ENCODE results near the gene SGSH.
A peak's percentile ranks its signal among the peaks of the same experiment; 100 is the strongest.

SGSH gene

GRCh38 chr17:80257716-80258213, 37.6 kb upstream of the SGSH start:
- Histone ChIP-seq H3K27me3 (ENCODE audit: control insufficient read depth in 1 of 2, insufficient read depth in 1 of 2, low read length in 2 of 2) (no peaks in the 10 kb centered on the region), H2BK5ac (ENCODE audit: low read depth, low read length, poor library complexity, severe bottlenecking) (no peak overlapping the region), H4K91ac (ENCODE audit: low read length) (no peak overlapping the region), H2BK12ac (ENCODE audit: low read length in 2 of 2) (no peak overlapping the region), H2BK15ac (ENCODE audit: low read depth, poor library complexity, severe bottlenecking) (no peak overlapping the region), H3K4me2 (ENCODE audit: low read length, poor library complexity, severe bottlenecking) (no peak overlapping the region), H3K4ac (ENCODE audit: low read depth in 1 of 2, low read length in 2 of 2) (no peak overlapping the region), H3K79me1 (replicated peaks; ENCODE audit: low read length, poor library complexity, severe bottlenecking) (peaks cover 3% of the 10 kb centered on the region), H3K4me1 (ENCODE audit: control insufficient read depth, insufficient read depth, low read depth, low read length) (peaks cover 33% of the 10 kb centered on the region), H3K27ac (ENCODE audit: low read length, poor library complexity, severe bottlenecking) (no peak overlapping the region), H3K14ac (ENCODE audit: low read length in 2 of 2) (no peak overlapping the region), H2BK120ac (ENCODE audit: low read depth, low read length) (no peak overlapping the region), H3K36me3 (ENCODE audit: control insufficient read depth in 1 of 2, insufficient read depth in 2 of 2, low read depth in 1 of 2, low read length in 2 of 2) (peaks cover 2 to 13% of the 10 kb centered on the region in 2 experiments), H4K8ac (ENCODE audit: low read length) (no peak overlapping the region), H3K9me3 (ENCODE audit: control insufficient read depth, low read length) (no peaks in the 10 kb centered on the region), H2AK5ac (ENCODE audit: low read length, severe bottlenecking) (peak overlapping the region; percentile 77), H3K4me3 (ENCODE audit: insufficient read depth in 1 of 2, low read depth in 1 of 2, low read length in 2 of 2) (no peak overlapping the region), H3K9ac (ENCODE audit: low read length) (no peak overlapping the region), H3K23ac (ENCODE audit: low read length in 2 of 2) (no peak overlapping the region), H2AFZ (ENCODE audit: low read depth, low read length) (no peak overlapping the region), H3K18ac (ENCODE audit: low read depth in 1 of 2, low read length in 2 of 2) (no peak overlapping the region)
- no peak for DNase-seq
- 83% methylated on average over 14 of the region's 14 CpGs for WGBS

GRCh38 chr17:80256034-80256350, 35.9 kb upstream of the SGSH start:
- H2BK15ac ChIP-seq (ENCODE audit: low read depth, poor library complexity, severe bottlenecking), result no peak overlapping the region
- H3K27me3 ChIP-seq (ENCODE audit: control insufficient read depth in 1 of 2, insufficient read depth in 1 of 2, low read length in 2 of 2), result no peaks in the 10 kb centered on the region
- no peak overlapping the region for H2BK120ac ChIP-seq (ENCODE audit: low read depth, low read length)
- H3K27ac ChIP-seq (ENCODE audit: low read length, poor library complexity, severe bottlenecking), result no peak overlapping the region
- H3K4me2 ChIP-seq (ENCODE audit: low read length, poor library complexity, severe bottlenecking), result no peak overlapping the region
- H3K4me1 ChIP-seq (ENCODE audit: control insufficient read depth, insufficient read depth, low read depth, low read length), result peaks cover 27% of the 10 kb centered on the region
- H2AFZ ChIP-seq (ENCODE audit: low read depth, low read length), result no peak overlapping the region
- H3K18ac ChIP-seq (ENCODE audit: low read depth in 1 of 2, low read length in 2 of 2), result no peak overlapping the region
- no peak overlapping the region for H3K9ac ChIP-seq (ENCODE audit: low read length)
- no peaks in the 10 kb centered on the region for H3K79me1 ChIP-seq (replicated peaks; ENCODE audit: low read length, poor library complexity, severe bottlenecking)
- H3K23ac ChIP-seq (ENCODE audit: low read length in 2 of 2), result no peak overlapping the region
- no peak overlapping the region for H2BK5ac ChIP-seq (ENCODE audit: low read depth, low read length, poor library complexity, severe bottlenecking)
- H2AK5ac ChIP-seq (ENCODE audit: low read length, severe bottlenecking), result peak overlapping the region; percentile 27
- H3K14ac ChIP-seq (ENCODE audit: low read length in 2 of 2), result no peak overlapping the region
- DNase-seq, result no peak
- H3K9me3 ChIP-seq (ENCODE audit: control insufficient read depth, low read length), result no peaks in the 10 kb centered on the region
- peaks cover 13 to 25% of the 10 kb centered on the region in 2 experiments for H3K36me3 ChIP-seq (ENCODE audit: control insufficient read depth in 1 of 2, insufficient read depth in 2 of 2, low read depth in 1 of 2, low read length in 2 of 2)
- H4K91ac ChIP-seq (ENCODE audit: low read length), result no peak overlapping the region
- no peak overlapping the region for H4K8ac ChIP-seq (ENCODE audit: low read length)
- peak overlapping the region in 1 of 2 experiments; percentile 21 for H2BK12ac ChIP-seq (ENCODE audit: low read length in 2 of 2)
- WGBS, result 92% methylated on average over 5 of the region's 5 CpGs
- H3K4me3 ChIP-seq (ENCODE audit: insufficient read depth in 1 of 2, low read depth in 1 of 2, low read length in 2 of 2), result no peak overlapping the region
- no peak overlapping the region for H3K4ac ChIP-seq (ENCODE audit: low read depth in 1 of 2, low read length in 2 of 2)

GRCh38 chr17:80254396-80255251, 34.5 kb upstream of the SGSH start:
- no peak overlapping the region for H2BK120ac ChIP-seq (ENCODE audit: low read depth, low read length)

GRCh38 chr17:80253631-80254395, 33.7 kb upstream of the SGSH start:
- no peak overlapping the region for H3K14ac ChIP-seq (ENCODE audit: low read length in 2 of 2)
- 95% methylated on average over 21 of the region's 21 CpGs for WGBS
- peak overlapping the region in 1 of 2 experiments; percentile 15 for H3K4ac ChIP-seq (ENCODE audit: low read depth in 1 of 2, low read length in 2 of 2)
- no peak for DNase-seq
- H2BK120ac ChIP-seq (ENCODE audit: low read depth, low read length), result peak overlapping the region; percentile 50
- H4K8ac ChIP-seq (ENCODE audit: low read length), result peak overlapping the region; percentile 53
- H3K79me1 ChIP-seq (replicated peaks; ENCODE audit: low read length, poor library complexity, severe bottlenecking), result no peaks in the 10 kb centered on the region
- H4K91ac ChIP-seq (ENCODE audit: low read length), result peak overlapping the region; percentile 79
- H3K27ac ChIP-seq (ENCODE audit: low read length, poor library complexity, severe bottlenecking), result peak overlapping the region; percentile 87
- no peak overlapping the region for H3K9ac ChIP-seq (ENCODE audit: low read length)
- H3K23ac ChIP-seq (ENCODE audit: low read length in 2 of 2), result no peak overlapping the region
- no peak overlapping the region for H3K18ac ChIP-seq (ENCODE audit: low read depth in 1 of 2, low read length in 2 of 2)
- H2BK12ac ChIP-seq (ENCODE audit: low read length in 2 of 2), result peak overlapping the region; percentile 49 to 60
- H3K27me3 ChIP-seq (ENCODE audit: control insufficient read depth in 1 of 2, insufficient read depth in 1 of 2, low read length in 2 of 2), result no peaks in the 10 kb centered on the region
- H3K4me1 ChIP-seq (ENCODE audit: control insufficient read depth, insufficient read depth, low read depth, low read length), result peaks cover 20% of the 10 kb centered on the region
- H2AFZ ChIP-seq (ENCODE audit: low read depth, low read length), result no peak overlapping the region
- H2AK5ac ChIP-seq (ENCODE audit: low read length, severe bottlenecking), result peak overlapping the region; percentile 24
- H3K4me3 ChIP-seq (ENCODE audit: insufficient read depth in 1 of 2, low read depth in 1 of 2, low read length in 2 of 2), result no peak overlapping the region
- peaks cover 27 to 40% of the 10 kb centered on the region in 2 experiments for H3K36me3 ChIP-seq (ENCODE audit: control insufficient read depth in 1 of 2, insufficient read depth in 2 of 2, low read depth in 1 of 2, low read length in 2 of 2)
- no peak overlapping the region for H2BK15ac ChIP-seq (ENCODE audit: low read depth, poor library complexity, severe bottlenecking)
- H3K4me2 ChIP-seq (ENCODE audit: low read length, poor library complexity, severe bottlenecking), result no peak overlapping the region
- no peaks in the 10 kb centered on the region for H3K9me3 ChIP-seq (ENCODE audit: control insufficient read depth, low read length)
- H2BK5ac ChIP-seq (ENCODE audit: low read depth, low read length, poor library complexity, severe bottlenecking), result peak overlapping the region; percentile 60

More at GRCh38 chr17:80254396-80255251, 34.5 kb upstream of the SGSH start:
- Histone ChIP-seq H3K9me3 (ENCODE audit: control insufficient read depth, low read length) (no peaks in the 10 kb centered on the region), H2AK5ac (ENCODE audit: low read length, severe bottlenecking) (no peak overlapping the region), H2AFZ (ENCODE audit: low read depth, low read length) (no peak overlapping the region), H3K14ac (ENCODE audit: low read length in 2 of 2) (peak overlapping the region in 1 of 2 experiments; percentile 35), H4K91ac (ENCODE audit: low read length) (peak overlapping the region; percentile 58), H3K4me3 (ENCODE audit: insufficient read depth in 1 of 2, low read depth in 1 of 2, low read length in 2 of 2) (peak overlapping the region in 1 of 2 experiments; percentile 28), H3K79me1 (replicated peaks; ENCODE audit: low read length, poor library complexity, severe bottlenecking) (no peaks in the 10 kb centered on the region), H3K18ac (ENCODE audit: low read depth in 1 of 2, low read length in 2 of 2) (peak overlapping the region in 1 of 2 experiments; percentile 54), H3K23ac (ENCODE audit: low read length in 2 of 2) (peak overlapping the region in 1 of 2 experiments; percentile 14), H2BK5ac (ENCODE audit: low read depth, low read length, poor library complexity, severe bottlenecking) (peak overlapping the region; percentile 74), H3K9ac (ENCODE audit: low read length) (peak overlapping the region; percentile 69), H4K8ac (ENCODE audit: low read length) (no peak overlapping the region), H3K4me2 (ENCODE audit: low read length, poor library complexity, severe bottlenecking) (peak overlapping the region; percentile 10), H2BK15ac (ENCODE audit: low read depth, poor library complexity, severe bottlenecking) (no peak overlapping the region), H3K4ac (ENCODE audit: low read depth in 1 of 2, low read length in 2 of 2) (no peak overlapping the region), H3K27me3 (ENCODE audit: control insufficient read depth in 1 of 2, insufficient read depth in 1 of 2, low read length in 2 of 2) (no peaks in the 10 kb centered on the region), H3K4me1 (ENCODE audit: control insufficient read depth, insufficient read depth, low read depth, low read length) (peaks cover 23% of the 10 kb centered on the region), H2BK12ac (ENCODE audit: low read length in 2 of 2) (peak overlapping the region in 1 of 2 experiments; percentile 80), H3K27ac (ENCODE audit: low read length, poor library complexity, severe bottlenecking) (peak overlapping the region; percentile 87), H3K36me3 (ENCODE audit: control insufficient read depth in 1 of 2, insufficient read depth in 2 of 2, low read depth in 1 of 2, low read length in 2 of 2) (peaks cover 19 to 32% of the 10 kb centered on the region in 2 experiments)
- 41% methylated on average over 13 of the region's 13 CpGs for WGBS
- peak; percentile 93 for DNase-seq

Measured in mesenchymal stem cell (in vitro differentiated cells and primary cell).